Endothelial cell of hepatic sinusoid (primary cell): Measurements from ENCODE around the gene EIF3D.

Source experiments
- in situ Hi-C: cut with HindIII; loops from 2 replicates; pipeline ENCODE4 v1.10.0; 2017; ENCODE audit warnings: low sequenced_read_pairs

Gene EIF3D

GRCh38 chr22:36528795-36529751 is at the start of gene EIF3D:
TSS of gene EIF3D (minus strand) at chr22:36529166. CDS start at chr22:36526121, 3,045 bp downstream.
- in situ Hi-C loops, result no loop called here

- in situ Hi-C loops, result no loop called here
Observed at GRCh38 chr22:36578619-36579018, 49.7 kb upstream of the EIF3D start.

GRCh38 chr22:36577019-36577418 is 48.1 kb upstream of the EIF3D start:
- in situ Hi-C loops, result no loop called here

GRCh38 chr22:36574728-36575127 is 45.8 kb upstream of the EIF3D start:
- in situ Hi-C loops, result loop anchor here (5.0 kb wide), 1 partner anchor 58 kb away; no protein-coding TSS in a partner anchor

GRCh38 chr22:36573815-36574363 is 44.9 kb upstream of the EIF3D start:
- in situ Hi-C loops, result loop anchor here (5.0 kb wide), 1 partner anchor 58 kb away; no protein-coding TSS in a partner anchor

- in situ Hi-C loops, result loop anchor here (5.0 kb wide), 1 partner anchor 60 kb away; no protein-coding TSS in a partner anchor
Observed at GRCh38 chr22:36571991-36572390, 43.0 kb upstream of the EIF3D start.

GRCh38 chr22:36569999-36570398 is 41.0 kb upstream of the EIF3D start:
- in situ Hi-C loops, result loop anchor here (5.0 kb wide), 1 partner anchor 62 kb away; no protein-coding TSS in a partner anchor

- in situ Hi-C loops, result no loop called here
Observed at GRCh38 chr22:36568846-36569245, 39.9 kb upstream of the EIF3D start.

- in situ Hi-C loops, result no loop called here
Observed at GRCh38 chr22:36566720-36567119, 37.8 kb upstream of the EIF3D start.

GRCh38 chr22:36565686-36566085 is 36.7 kb upstream of the EIF3D start:
- in situ Hi-C loops, result no loop called here

GRCh38 chr22:36565159-36565507 is 36.2 kb upstream of the EIF3D start:
- in situ Hi-C loops, result no loop called here

- in situ Hi-C loops, result no loop called here
Observed at GRCh38 chr22:36564422-36565158, 35.6 kb upstream of the EIF3D start.

- in situ Hi-C loops, result no loop called here
Observed at GRCh38 chr22:36563898-36564297, 34.9 kb upstream of the EIF3D start.

GRCh38 chr22:36563444-36563843 is 34.5 kb upstream of the EIF3D start:
- in situ Hi-C loops, result no loop called here

- in situ Hi-C loops, result no loop called here
Observed at GRCh38 chr22:36563001-36563400, 34.0 kb upstream of the EIF3D start.

GRCh38 chr22:36562261-36562835 is 33.4 kb upstream of the EIF3D start:
- in situ Hi-C loops, result no loop called here

GRCh38 chr22:36561291-36561811 is 32.4 kb upstream of the EIF3D start:
- in situ Hi-C loops, result no loop called here

GRCh38 chr22:36560001-36560400 is 31.0 kb upstream of the EIF3D start:
- in situ Hi-C loops, result no loop called here

GRCh38 chr22:36554098-36554497 is 25.1 kb upstream of the EIF3D start:
- in situ Hi-C loops, result no loop called here

GRCh38 chr22:36552289-36552688 is 23.3 kb upstream of the EIF3D start:
- in situ Hi-C loops, result no loop called here
